GM21723 (cell line): ENCODE results near the gene OR52A5.
A peak's percentile ranks its signal among the peaks of the same experiment; 100 is the strongest.
"Not testable (repeated sequence)": the region's sequence is repeated elsewhere in the genome, so short reads cannot be mapped to it uniquely, and the experiment has no call there.

Experiments
- ATAC-seq: cut with Tn5 transposase; IDR thresholded peaks from one replicate; pipeline ENCODE4 v1.9.1; 2021; ENCODE audit warnings: mild to moderate bottlenecking, moderate library complexity; ENCODE audit not compliant: unreplicated experiment

OR52A5 gene

GRCh38 chr11:5137996-5138395 lies at the start of gene OR52A5:
OR52A5 (minus strand) TSS chr11:5138356; CDS start chr11:5132642, 5,714 bp downstream.
- no peak for ATAC-seq

DNA sequence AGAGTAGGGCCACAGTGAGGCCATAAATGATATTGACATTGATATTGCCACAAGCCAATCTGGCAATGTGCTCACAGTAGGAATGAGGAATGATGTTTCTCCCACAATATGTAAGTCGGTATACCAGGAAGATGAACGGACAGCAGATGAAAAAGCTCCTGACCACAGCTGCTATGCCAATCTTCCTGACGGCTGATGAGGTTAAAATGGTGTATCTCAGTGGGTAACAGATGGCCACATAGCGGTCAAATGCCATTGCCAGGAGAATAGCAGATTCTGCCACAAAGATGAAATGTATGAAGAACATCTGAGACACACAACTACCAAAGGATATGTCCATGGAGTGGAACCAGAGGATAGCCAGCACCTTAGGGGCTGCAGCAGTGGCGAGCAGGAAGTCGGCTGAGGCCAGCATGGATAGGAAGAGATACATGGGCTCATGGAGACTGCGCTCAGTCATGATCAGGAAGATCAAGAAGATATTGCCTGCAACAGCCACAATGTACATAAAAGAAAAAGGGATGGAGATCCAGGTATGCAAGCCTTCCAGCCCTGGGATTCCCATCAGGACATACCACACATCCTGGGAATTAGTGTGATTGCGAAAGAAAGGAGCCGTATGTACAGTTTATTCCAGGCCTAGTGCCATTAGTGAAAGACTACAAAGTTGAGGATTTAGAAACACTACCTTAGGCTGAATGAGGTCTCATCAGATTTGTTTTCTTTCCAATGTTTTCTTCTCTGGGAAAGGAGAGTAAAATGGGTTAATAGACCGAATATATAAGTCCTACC lies 40.1 kb upstream of the OR52A5 start:
- ATAC-seq, result no peak

DNA sequence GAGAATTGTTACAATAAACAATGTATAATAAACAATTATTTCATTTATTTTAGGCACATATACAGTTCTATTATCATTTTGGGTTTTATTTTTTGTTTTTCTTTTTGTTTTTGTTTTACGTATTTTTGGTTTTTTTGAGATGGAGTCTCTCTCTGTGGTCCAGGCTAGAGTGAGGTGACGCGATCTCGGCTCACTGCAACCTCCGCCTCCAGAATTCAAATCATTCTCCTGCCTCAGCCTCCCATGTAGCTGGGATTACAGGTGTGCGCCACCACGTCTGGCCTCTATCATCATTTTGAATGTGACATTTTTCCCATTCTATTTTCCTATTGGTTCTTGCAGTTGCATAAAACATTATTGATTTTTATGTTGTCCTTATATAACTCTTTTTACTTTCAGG lies 36.8 kb upstream of the OR52A5 start:
- no peak for ATAC-seq

- ATAC-seq, result no peak
Measured at GRCh38 chr11:5171856-5172255, 33.7 kb upstream of the OR52A5 start.

DNA sequence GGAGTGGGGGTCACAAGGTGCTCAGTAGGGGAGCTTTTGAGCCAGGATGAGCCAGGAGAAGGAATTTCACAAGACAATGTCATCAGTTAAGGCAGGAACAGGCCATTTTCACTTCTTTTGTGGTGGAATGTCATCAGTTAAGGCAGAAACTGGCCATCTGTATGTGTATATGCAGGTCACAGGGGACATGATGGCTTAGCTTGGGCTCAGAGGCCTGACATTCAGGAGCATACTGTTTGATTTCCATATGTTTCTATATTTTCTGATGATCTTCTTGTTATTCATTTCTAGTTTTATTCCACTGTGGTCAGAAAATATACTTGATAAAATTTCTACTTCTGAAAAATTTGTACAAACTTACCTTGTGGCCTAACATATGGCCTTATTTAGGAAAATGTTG lies 27.7 kb upstream of the OR52A5 start:
- not testable (repeated sequence) for ATAC-seq

DNA sequence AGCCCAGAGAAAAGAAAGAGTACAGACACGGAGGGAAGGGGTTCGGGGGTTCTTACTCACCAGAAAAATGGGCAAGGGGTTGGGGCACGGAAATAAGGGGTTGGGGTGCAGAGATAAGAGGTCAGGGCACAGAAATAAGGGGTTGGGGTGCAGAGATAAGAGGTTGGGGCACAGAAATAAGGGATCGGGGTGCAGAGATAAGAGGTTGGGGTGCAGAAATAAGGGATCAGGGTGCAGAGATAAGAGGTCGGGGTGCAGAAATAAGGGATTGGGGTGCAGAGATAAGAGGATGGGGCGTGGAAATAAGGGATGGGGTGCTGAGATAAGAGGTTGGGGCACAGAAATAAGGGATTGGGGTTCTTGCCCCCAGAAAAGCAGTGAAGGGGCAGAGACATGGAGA lies 26.7 kb upstream of the OR52A5 start:
- ATAC-seq, result not testable (repeated sequence)

- ATAC-seq, result not testable (repeated sequence)
Measured at GRCh38 chr11:5161045-5161444, 22.9 kb upstream of the OR52A5 start.

GRCh38 chr11:5160217-5160616 lies 22.1 kb upstream of the OR52A5 start:
- ATAC-seq, result not testable (repeated sequence)

DNA sequence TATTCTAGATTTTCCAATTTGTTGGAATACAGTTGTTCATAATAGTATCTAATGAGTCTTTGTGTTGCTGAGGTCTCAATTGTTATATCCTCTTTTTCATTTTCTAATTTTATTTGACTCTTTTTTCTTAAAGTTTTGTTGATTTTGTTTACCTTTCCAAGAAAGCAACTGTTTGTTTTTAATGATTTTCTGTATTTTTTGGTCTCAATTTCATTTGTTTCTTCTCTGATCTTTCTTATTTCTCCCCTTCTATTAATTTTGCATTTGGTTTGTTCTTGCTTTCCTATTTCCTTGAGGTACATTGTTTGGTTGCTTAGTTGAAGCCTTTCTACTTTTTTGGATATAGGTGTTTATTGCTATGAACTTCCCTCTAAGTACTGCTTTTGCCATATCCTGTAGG lies 21.6 kb upstream of the OR52A5 start:
- no peak for ATAC-seq

DNA sequence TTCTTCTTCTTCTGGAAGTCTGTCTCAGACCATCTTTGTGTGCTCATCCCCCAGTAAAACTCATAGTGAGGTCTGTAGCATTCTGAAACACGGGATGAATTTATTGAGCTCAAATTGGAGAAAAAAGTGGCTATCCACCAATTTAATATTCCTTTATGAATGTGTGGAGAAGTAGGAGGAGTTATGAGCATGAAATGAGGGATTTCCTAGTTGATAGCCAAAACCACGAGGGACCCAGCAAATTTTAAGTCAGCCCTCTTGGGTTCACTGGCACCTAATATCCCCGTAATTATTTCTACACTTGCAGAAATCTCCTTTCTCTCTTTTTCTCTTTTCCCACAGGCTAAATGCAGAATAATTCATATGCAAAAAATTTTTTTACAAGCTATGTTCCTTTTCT lies 16.5 kb upstream of the OR52A5 start, which contains the start of gene OR52A1:
OR52A1 (minus strand) TSS at position 101 of the 400 bp plus-strand sequence. CDS start 2,388 bp downstream, outside the sequence.
- no peak for ATAC-seq

- no peak for ATAC-seq
Measured at GRCh38 chr11:5153574-5154431, 15.6 kb upstream of the OR52A5 start.

DNA sequence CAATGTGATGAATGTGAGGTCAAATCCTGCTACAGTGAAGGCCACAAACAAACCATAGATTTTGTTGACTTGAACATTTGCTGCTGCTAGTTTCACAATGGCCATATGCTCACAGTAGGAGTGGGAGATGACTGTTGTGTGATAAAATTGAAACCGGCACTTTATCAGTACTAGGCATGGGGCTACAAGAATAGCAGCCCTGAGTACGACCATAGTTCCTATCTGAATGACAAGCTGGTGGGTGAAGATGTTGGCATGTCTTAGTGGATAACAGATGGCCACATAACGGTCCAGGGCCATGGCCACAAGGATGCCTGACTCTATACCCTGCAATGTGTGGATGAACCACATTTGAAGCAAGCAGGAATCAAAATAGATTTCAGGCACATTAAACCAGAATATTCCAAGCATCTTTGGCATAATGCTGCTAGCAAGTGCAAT lies 13.6 kb upstream of the OR52A5 start:
- ATAC-seq, result no peak

- ATAC-seq, result not testable (repeated sequence)
Measured at GRCh38 chr11:5144206-5144605, 6.0 kb upstream of the OR52A5 start.

DNA sequence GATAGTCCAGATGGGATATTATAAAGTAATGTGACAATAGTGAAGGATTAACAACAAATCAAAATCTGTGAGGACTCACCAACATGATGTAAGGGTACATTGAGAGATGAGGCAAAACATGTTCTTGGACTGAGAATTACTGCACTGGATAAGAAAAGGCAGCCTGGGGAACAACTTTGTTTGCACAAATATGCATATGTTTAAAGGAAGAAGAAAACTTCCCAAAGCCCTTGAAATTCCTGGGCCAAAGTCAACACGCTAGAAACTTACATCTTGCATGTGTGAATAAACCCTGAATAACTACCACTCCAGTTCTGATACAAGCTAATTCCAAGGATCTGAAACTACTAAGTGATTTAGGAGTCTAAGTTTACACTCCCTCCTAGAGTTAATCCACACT lies 1.1 kb downstream of the OR52A5 start:
- ATAC-seq, result no peak

GRCh38 chr11:5136261-5136660 lies 1.9 kb downstream of the OR52A5 start:
- no peak for ATAC-seq

GRCh38 chr11:5131584-5132335 lies 6.4 kb downstream of the OR52A5 start:
- ATAC-seq, result no peak

- no peak for ATAC-seq
Measured at GRCh38 chr11:5129457-5129877, 8.7 kb downstream of the OR52A5 start.

DNA sequence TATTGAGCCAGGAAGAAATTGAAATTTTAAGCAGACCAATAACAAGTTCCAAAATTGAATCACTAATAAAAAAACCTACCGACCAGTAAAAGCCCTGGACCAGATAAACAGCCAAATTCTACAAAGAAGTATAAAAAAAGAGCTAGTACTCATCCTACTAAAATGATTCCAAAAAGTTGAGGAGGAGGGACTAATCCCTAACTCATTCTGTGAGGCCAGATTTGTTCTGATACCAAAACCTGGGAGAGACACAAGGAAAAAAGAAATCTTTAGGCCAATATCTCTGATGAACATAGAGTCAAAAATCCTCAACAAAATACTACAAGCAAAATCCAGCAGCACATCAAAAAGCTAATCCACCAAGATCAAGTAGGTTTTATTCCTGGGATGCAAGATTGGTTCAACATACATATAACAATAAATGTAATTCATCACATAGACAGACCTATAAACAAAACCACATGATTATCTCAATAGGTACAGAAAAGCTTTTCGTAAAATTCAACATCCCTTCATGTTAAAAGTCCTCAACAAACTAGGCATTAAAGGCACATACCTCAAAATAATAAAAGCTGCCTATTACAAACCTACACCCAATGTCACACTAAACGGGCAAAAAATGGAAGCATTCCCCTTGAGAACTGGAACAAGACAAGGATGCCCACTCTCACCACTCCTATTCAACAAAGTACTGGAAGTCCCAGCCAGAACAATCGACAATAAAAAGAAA lies 13.1 kb downstream of the OR52A5 start:
- no peak for ATAC-seq

DNA sequence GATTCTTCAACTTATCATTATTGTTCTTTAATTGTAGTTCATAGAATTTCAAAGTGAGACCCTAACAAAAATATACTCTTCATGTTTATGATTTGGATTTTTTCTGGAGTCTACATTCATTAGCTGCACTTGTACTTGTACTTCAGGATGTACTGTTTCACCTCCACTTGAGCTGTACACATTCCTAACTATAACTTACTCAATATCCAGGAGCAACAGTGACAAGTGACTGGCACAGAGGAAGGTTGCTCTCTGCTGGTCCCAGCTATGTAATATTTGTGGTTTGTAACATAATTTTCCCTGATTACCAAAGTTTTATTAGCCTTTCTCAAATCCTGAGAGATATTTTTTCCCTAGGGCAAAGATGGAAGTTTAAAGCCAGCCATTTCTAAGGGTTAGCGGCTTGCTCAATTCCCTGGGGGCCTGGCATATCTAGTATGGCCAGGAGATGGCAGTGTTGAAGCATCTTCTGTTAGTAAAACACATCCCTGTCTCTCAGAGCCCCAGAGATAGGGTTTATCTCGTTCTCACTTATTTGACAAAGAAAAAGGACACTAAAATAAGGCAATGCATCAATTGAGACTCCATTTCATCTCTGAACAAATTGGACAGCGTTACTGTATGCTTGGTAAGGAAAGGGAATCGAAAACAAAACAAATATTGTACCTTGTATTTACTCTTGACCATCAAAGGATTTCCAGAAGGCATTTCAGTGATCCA lies 14.2 kb downstream of the OR52A5 start:
- ATAC-seq, result peak; percentile 97

- ATAC-seq, result no peak
Measured at GRCh38 chr11:5118893-5119292, 19.3 kb downstream of the OR52A5 start.
